ENCODE results near the gene RRAS. TPM values are rescaled to one million over a fixed set of nuclear protein-coding genes. Genes with fewer than 3 reads are reported as not detected.

RRAS gene
- total and polyA plus RNA-seq, 2 donors: 11.8 to 279 TPM

Small RNA genes lying within 50 kb of the gene (small RNA-seq; reads per million reads assigned to genes)
- not detected for gene MIR5088

Other genes with a start within 250 kb of the RRAS start
- not detected for gene PTH2, start 216.7 kb downstream of the RRAS start, total RNA-seq
- gene PTH2, start 216.7 kb downstream of the RRAS start, polyA plus RNA-seq: not detected
- not detected for gene GFY, start 214.8 kb downstream of the RRAS start, total RNA-seq
- gene GFY, start 214.8 kb downstream of the RRAS start, polyA plus RNA-seq: not detected
- 0.85 TPM for gene SLC17A7, start 198.6 kb downstream of the RRAS start, total RNA-seq
- gene SLC17A7, start 198.6 kb downstream of the RRAS start, polyA plus RNA-seq: 2.1 TPM
- gene PIH1D1, start 188.3 kb downstream of the RRAS start, total RNA-seq: 49.6 TPM
- gene PIH1D1, start 188.3 kb downstream of the RRAS start, polyA plus RNA-seq: 69.6 TPM
- 14.2 TPM for gene ALDH16A1, start 186.9 kb downstream of the RRAS start, total RNA-seq
- 34.7 TPM for gene ALDH16A1, start 186.9 kb downstream of the RRAS start, polyA plus RNA-seq
- gene FLT3LG, start 165.9 kb downstream of the RRAS start, total RNA-seq: 3.4 TPM
- gene FLT3LG, start 165.9 kb downstream of the RRAS start, polyA plus RNA-seq: 18.8 TPM
- gene RPL13A, start 152.5 kb downstream of the RRAS start, total RNA-seq: 2,198 TPM
- 3,726 TPM for gene RPL13A, start 152.5 kb downstream of the RRAS start, polyA plus RNA-seq
- gene RPS11, start 143.7 kb downstream of the RRAS start, total RNA-seq: 1,853 TPM
- 3,946 TPM for gene RPS11, start 143.7 kb downstream of the RRAS start, polyA plus RNA-seq
- 118 TPM for gene FCGRT, start 127.5 kb downstream of the RRAS start, total RNA-seq
- gene FCGRT, start 127.5 kb downstream of the RRAS start, polyA plus RNA-seq: 200 TPM
- 50.2 TPM for gene RCN3, start 112.1 kb downstream of the RRAS start, total RNA-seq
- gene RCN3, start 112.1 kb downstream of the RRAS start, polyA plus RNA-seq: 31.2 TPM
- 33.0 TPM for gene NOSIP, start 59.6 kb downstream of the RRAS start, total RNA-seq
- gene NOSIP, start 59.6 kb downstream of the RRAS start, polyA plus RNA-seq: 67.2 TPM
- gene PRRG2, start 58.8 kb downstream of the RRAS start, total RNA-seq: 1.6 TPM
- gene PRRG2, start 58.8 kb downstream of the RRAS start, polyA plus RNA-seq: 3.6 TPM
- gene PRR12, start 49.0 kb downstream of the RRAS start, total RNA-seq: 4.2 TPM
- 20.3 TPM for gene PRR12, start 49.0 kb downstream of the RRAS start, polyA plus RNA-seq
- gene SCAF1, start 2.1 kb upstream of the RRAS start, total RNA-seq: 8.3 TPM
- 42.3 TPM for gene SCAF1, start 2.1 kb upstream of the RRAS start, polyA plus RNA-seq
- gene IRF3, start 25.7 kb upstream of the RRAS start, total RNA-seq: 31.9 TPM
- gene IRF3, start 25.7 kb upstream of the RRAS start, polyA plus RNA-seq: 84.9 TPM
- 3.1 TPM for gene BCL2L12, start 25.8 kb upstream of the RRAS start, total RNA-seq
- 23.6 TPM for gene BCL2L12, start 25.8 kb upstream of the RRAS start, polyA plus RNA-seq
- gene PRMT1, start 37.1 kb upstream of the RRAS start, total RNA-seq: 121 TPM
- 215 TPM for gene PRMT1, start 37.1 kb upstream of the RRAS start, polyA plus RNA-seq
- 1.4 TPM for gene ADM5, start 49.5 kb upstream of the RRAS start, total RNA-seq
- 6.3 TPM for gene ADM5, start 49.5 kb upstream of the RRAS start, polyA plus RNA-seq
- 11.8 TPM for gene CPT1C, start 51.0 kb upstream of the RRAS start, total RNA-seq
- 7.3 TPM for gene CPT1C, start 51.0 kb upstream of the RRAS start, polyA plus RNA-seq
- gene TSKS, start 123.2 kb upstream of the RRAS start, total RNA-seq: 0.26 TPM
- gene TSKS, start 123.2 kb upstream of the RRAS start, polyA plus RNA-seq: 1.2 TPM
- 37.3 TPM for gene AP2A1, start 126.9 kb upstream of the RRAS start, total RNA-seq
- 95.4 TPM for gene AP2A1, start 126.9 kb upstream of the RRAS start, polyA plus RNA-seq
- 13.3 TPM for gene FUZ, start 173.1 kb upstream of the RRAS start, total RNA-seq
- gene FUZ, start 173.1 kb upstream of the RRAS start, polyA plus RNA-seq: 29.0 TPM
- gene MED25, start 178.1 kb upstream of the RRAS start, total RNA-seq: 16.7 TPM
- 42.9 TPM for gene MED25, start 178.1 kb upstream of the RRAS start, polyA plus RNA-seq
- 46.1 TPM for gene PTOV1, start 211.0 kb upstream of the RRAS start, total RNA-seq
- gene PTOV1, start 211.0 kb upstream of the RRAS start, polyA plus RNA-seq: 121 TPM
- 28.4 TPM for gene PNKP, start 227.4 kb upstream of the RRAS start, total RNA-seq
- gene PNKP, start 227.4 kb upstream of the RRAS start, polyA plus RNA-seq: 31.4 TPM
- 4.7 TPM for gene AKT1S1, start 237.2 kb upstream of the RRAS start, total RNA-seq
- 55.0 TPM for gene AKT1S1, start 237.2 kb upstream of the RRAS start, polyA plus RNA-seq
- gene TBC1D17, start 237.6 kb upstream of the RRAS start, total RNA-seq: 8.5 TPM
- 74.6 TPM for gene TBC1D17, start 237.6 kb upstream of the RRAS start, polyA plus RNA-seq

Data from urinary bladder (tissue), 2 donors.